Erythroblast (primary cell): ENCODE data around the gene LHX3.

Experiments used
- GATA1 ChIP-seq: IDR thresholded peaks from 2 replicates; pipeline ENCODE4 v1.6.1; 2011; ENCODE audit warnings: low read depth, mild to moderate bottlenecking, control low read depth, low read length, moderate library complexity
- POLR2A ChIP-seq: IDR thresholded peaks from 2 replicates; pipeline ENCODE4 v1.6.1; 2011; ENCODE audit warnings: mild to moderate bottlenecking, low read length

DNA sequence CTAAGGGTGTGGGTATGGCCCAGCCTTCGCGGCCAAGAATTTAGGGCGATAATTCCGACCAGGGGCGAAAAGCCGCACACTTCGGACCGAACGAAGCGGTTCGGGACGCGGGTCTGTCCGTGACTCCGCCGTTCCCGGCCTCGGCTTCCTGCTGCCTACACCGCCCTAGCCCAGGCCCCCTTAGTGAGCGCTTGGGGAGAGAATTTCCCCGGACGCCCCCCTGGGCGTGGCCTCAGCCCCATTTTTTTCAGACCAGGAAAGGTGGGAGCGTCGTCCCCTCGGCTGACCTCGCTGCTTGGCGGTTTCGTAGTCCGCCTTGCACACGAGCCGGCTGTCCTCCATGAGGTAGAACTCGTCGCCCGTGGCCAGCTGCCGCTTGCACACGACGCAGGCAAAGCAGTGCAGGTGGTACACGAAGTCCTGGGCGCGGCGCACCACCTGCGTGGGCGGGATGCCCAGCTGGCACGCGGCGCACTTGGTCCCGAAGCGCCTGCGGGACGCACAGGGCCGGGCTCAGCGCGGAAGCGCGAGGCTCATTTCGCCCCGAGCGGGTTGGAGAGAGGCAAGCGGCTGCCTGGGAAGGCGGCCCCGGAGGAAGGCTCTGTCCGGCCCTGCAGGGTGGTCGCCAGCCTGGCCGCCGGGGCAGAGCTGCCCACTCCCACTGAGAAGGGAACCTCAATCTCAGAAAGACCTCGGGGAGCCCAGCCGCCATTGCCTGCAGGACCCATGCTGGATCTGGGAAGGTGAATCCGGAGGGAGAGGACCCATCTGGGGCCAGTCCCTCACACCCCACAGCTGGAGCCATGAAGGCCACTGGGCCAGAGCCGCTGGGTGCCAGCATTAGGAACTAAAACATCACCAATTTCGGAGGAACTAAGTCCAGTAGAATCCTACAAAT lies 5.3 kb downstream of the LHX3 start:
- no peak for TF ChIP-seq POLR2A
- TF ChIP-seq GATA1 = no peak
